GM20431 (cell line): ENCODE results near the gene MXRA8.

Experiments
- in situ Hi-C: fragments of 300-500 bp; cut with MseI, MboI; formaldehyde crosslinking; loops from one replicate; pipeline ENCODE4 v1.15.0; 2020; ENCODE audit warnings: low sequenced_read_pairs; ENCODE audit not compliant: unreplicated experiment

Gene MXRA8

DNA sequence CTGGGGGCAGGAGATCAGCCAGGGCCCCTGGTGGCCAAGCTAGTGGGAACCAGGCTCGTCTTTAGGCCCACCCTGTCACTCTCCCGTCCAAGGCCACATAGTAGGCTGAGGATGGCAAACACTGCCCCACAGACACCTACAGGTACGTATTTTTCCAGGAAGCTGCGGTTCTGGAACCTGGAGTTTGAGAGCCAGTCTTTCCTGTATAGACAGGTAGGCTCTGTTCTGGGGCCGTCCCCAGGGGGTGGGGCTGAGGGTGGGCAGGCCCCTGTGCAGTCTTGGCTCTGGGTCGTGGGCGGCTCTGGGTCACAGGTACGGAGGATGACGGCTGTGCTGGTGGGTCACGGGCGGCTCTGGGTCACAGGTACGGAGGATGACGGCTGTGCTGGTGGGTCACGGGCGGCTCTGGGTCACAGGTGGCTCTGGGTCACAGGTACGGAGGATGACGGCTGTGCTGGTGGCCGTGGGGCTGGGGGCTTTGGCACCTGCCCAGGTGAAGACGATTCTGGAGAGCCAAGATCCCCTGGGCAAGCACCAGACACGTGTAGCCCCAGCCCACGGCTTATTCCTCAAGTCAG lies 47.8 kb downstream of the MXRA8 start:
- in situ Hi-C loops = no loop called here

DNA sequence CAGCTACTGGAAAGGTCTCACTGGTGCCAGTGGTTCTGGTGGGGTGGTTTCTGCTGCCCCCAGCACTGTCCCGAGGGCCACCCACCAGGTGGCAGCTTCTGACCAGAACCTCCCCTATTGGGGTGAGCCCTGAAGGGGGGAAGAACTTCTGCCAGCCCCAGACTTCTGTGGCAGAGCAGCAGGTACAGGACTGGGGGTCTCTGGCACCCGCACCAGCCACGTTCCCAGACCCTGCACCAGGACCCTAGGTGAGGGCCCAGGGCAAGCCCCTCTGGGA lies 48.3 kb downstream of the MXRA8 start:
- in situ Hi-C loops = no loop called here

DNA sequence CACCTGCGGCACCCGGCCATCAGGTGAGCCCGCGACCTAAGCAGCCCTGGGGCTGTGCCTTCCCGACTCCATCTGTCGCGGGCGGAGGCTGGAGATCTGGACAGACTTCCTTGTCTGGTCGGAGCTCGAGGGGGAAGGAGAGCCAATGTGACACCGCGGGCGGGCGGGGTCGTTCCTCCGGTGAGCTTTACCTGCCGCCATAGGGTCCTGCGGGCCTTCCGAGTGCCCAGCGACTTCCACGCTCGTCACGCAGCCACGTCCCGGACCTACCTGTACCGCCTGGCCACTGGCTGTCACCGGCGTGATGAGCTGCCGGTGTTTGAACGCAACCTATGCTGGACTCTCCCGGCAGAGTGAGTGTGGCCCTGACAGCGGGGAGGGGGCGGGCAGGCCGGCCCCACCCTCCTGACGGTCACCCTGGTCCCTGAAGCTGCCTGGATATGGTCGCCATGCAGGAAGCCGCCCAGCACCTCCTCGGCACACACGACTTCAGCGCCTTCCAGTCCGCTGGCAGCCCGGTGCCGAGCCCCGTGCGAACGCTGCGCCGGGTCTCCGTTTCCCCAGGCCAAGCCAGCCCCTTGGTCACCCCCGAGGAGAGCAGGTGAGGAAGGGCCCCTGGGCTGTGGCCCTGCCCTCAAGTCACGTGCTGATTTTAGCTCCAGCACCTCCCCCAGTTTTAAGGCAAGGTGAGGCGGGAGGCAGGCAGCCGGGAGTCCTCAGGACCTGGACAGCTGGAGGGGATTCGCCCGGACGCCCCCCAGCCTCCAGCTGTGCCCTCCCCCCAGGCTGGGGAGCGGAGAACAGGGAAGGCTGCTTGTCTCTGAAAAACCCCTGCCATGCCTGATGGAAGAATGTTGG lies 48.9 kb downstream of the MXRA8 start:
- in situ Hi-C loops = no loop called here

DNA sequence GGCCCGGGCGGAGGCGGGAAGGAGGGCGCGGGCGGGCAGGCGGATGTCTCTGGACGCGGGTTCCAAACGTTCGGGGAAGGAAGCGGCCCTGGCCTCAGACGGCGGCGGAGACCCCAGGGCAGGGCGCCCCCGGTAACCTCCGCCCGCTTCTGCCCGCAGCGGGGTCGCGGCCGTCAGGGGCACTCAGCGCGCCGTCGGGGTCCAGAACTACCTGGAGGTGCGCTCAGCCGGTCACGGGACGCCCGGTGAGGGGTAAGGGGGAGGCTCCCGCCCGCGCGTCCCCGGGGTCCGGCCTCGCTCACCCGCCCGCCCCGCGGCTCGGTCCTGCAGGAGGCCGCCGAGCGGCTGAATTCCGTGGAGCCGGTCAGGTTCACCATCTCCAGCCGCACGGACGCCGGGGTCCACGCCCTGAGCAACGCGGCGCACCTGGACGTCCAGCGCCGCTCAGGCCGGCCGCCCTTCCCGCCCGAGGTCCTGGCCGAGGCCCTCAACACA lies 49.6 kb downstream of the MXRA8 start:
- in situ Hi-C loops = no loop called here

DNA sequence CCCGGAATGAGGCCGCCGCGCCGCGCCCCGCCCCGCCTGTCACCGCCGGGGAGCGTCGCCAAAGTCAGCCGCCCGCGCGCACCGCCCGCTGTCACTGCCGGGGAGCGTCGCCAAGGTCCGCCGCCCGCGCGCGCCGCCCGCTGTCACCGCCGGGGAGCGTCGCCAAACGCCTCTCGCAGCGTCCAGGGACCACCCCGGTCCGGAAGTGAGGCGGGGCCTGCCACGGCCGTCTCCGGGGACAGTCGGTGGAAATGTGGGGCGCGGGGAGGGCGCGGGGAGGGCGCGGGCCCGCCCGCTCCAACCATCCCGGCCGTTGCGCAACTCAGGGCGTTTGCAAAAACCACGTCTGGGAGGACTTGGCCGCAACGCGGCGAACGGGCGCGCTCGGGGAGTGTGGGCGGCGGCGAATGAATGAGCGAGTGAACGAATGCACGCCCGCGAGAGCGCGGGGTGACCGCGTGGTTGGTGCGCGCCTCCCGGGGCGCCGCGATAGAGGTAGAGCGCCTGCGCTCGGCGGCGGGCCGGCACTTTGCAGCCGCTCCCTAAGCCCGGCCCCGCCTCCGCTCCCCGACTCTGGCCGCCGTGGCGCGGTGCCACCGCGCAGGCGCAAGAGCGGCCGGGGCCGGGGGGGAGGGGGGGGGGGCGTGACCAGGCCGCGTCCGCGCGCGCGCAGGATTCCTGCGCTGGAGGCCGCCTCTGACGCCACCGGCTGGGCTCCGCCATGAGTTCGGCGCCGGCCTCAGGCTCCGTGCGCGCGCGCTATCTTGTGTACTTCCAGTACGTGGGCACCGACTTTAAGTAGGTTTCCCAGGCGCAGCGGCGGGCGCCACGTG lies 50.2 kb downstream of the MXRA8 start, which contains the start of the genes ACAP3 and PUSL1:
TSS of gene ACAP3 (minus strand) at position 8 of the 833 bp plus-strand sequence. CDS start 115 bp downstream, outside the sequence.
TSS of gene PUSL1 (plus strand) at position 675 of the 833 bp plus-strand sequence. CDS start at position 722, 47 bp downstream.
- in situ Hi-C loops = no loop called here

DNA sequence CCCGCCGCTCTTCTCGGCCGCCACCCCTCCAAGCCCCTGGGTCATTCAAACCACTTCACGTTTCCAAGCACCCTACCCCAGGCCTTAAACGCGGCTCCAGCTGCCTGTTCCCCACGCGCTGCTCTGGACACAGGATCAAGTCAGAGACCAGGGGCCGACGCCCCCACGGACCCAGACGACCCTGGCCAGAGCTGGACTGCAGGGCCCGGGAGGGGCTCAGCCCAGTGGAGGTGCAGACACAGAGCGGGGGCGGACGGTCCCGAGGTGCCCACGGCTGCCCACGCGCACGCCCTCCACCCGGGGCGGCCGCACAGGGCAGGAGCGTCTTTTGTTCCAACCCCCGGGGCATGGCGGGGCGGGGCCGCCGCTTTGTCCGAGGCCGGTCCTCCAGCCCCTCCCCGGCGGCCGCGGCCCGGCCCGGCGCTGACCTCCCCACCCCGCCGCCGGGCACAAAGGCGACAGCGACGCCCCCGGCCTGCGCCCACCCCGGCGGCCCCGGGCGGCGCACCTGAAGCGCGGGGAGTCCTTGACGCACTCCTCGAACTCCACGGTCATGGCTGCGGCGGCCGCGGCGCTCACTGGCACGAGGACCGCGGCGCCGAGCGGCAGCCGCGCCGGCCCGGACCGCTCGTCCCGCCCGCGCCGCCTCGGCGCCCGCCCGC lies 51.0 kb downstream of the MXRA8 start:
- in situ Hi-C loops = no loop called here

DNA sequence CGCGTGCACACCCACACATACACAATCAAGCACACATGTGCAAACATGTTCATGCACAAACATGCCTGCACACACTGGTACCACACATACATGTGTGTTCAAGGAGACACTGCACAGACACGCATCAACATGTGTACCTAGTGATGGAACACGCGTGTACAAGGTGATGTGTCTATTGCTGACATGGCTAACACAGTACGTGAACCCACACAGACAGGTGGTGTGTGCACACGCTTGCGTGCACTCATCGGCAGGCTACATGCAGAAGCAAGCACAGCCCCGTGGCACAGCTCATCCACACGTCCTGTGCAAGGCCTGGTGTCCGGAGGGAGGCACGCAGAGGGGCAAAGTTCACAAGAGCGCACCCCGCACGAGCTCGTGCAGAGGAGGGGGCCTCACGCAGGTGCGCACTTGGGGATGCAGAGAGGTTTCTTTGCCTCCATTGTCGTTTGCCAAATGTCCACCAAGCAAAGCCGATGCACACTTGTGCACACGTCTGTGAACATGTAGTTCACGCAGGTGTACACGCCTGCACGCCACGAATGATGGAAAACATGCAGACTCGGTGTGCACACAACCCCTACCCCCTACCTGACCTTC lies 51.6 kb downstream of the MXRA8 start:
- in situ Hi-C loops = no loop called here

DNA sequence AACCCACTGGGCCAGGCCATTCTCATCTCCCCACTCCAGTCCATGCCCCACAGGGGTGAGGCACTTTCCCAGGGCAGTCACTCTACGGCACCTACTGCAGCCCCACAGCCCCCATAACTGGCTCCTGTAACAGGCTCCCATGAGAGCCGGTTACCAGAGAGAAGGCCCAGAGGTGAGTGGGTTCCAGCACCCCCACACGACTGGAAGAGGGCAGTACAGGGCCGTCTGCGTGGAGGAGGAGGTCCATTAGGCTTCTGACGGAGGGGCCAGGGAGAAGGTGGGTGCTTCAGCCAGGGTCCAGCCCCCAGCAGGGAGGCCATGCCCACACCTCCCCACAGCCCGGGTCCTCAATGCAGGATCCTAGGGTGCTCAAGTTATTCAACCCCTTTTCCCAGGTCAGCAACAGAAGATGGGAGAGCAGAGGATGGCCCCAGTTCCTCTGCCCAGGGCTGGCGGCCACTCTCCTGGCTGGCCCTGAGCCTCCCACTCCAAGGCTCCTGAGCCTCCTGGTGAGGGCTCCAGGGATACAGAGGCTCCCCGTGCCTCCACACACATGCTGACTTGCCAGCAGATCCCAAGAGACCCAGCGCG lies 52.2 kb downstream of the MXRA8 start:
- in situ Hi-C loops = no loop called here

DNA sequence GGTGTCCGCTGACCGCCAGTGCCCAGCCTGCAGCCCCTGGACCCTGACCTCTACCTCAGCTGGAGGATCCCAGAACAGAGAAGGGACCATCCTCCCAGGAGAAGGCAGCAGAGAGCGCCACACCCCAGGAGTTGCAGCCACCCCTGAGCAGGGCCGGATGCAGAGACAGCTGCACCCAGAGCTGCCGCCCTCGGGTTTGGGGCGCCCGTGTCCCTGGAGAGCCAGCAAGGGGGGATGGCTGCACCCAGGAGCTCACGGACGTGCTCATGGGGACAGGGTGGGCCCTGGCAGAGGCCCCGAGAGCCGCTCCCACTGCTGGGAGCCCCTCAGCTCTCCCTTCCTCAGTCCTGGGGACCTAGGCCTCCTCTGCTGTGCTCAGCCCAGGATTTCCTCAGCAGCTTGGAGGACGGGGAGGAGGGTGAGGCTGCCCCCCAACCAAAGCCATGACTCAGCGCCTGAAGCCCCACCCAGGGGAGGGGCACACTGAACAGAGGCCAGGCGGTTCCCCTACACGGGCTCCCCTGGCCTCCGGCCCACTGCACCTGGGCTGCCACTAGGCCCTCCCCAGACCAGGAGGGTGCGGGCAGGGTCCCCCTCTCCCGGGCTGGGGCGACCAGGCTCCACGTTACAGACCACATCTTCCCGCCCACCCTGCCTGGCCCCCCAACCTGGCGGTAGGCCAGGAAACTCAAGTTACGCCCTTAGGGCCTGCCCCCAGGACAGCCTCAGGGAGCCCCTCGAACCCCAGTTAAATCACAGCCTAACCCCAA lies 52.9 kb downstream of the MXRA8 start:
- in situ Hi-C loops = no loop called here

DNA sequence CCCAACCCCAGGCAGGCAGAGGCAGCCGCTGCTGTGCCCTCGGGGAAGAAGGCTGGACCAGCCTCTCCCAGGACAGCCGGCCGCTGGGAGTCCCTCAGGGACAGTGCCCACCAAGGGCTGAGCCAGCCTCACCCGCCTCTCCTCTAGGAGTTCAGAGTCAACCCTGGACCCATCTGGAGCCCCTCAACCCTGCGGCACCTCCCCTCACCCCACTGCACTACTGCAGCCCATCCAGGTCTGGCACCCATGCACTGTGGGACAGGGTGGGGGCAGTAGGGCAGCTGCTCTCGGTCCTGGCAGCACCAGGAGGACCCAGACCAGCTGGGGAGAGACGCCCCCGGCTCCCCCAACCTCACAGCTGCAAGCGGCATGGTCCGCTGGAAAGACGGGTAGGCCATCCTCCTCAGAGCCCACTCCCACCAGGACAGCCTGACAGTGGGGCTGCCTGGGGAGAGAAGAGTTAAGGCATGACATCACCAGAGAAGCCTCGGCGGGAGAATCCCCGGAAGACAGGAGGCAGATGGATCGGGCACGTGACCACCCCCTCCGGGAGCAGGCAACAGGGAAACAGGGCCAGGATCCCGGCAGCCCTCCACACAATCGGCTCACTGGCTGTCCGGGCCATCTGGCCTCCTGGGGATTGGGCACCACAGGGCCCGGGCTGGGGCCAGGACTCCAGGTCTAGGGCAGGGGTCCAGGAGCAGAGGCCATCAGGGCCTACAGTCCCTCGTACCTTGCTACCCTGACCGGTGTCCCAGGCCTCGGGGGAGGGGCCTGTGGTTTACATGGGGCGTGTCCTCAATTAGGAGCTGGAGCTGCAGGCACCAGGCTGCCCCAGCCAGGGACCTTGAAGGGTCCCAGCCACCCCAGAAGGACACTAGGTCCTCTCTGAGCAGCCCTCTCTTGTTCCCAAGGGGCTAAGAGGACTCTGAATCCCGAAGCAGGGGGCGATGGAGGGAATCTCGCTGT lies 53.7 kb downstream of the MXRA8 start:
- in situ Hi-C loops = no loop called here

DNA sequence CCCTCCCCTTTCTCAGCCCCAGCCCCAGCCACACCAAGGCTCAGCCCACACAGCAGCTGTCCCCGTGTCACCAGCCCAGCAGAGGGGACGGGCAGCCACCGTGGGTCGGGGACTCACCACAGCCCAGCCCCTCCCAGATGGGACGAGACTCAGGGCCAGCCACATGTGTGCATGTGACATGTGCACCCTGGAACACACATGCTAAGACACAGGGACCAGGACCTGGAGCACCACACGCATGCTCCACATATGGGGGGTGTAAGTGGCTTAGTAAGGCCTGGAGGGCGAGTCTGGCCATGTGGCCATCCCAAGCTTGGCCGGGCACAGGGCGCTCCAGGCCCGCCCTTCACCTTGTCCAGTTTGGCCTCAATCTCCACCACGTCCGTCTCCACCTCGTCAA lies 54.6 kb downstream of the MXRA8 start:
- in situ Hi-C loops = no loop called here

DNA sequence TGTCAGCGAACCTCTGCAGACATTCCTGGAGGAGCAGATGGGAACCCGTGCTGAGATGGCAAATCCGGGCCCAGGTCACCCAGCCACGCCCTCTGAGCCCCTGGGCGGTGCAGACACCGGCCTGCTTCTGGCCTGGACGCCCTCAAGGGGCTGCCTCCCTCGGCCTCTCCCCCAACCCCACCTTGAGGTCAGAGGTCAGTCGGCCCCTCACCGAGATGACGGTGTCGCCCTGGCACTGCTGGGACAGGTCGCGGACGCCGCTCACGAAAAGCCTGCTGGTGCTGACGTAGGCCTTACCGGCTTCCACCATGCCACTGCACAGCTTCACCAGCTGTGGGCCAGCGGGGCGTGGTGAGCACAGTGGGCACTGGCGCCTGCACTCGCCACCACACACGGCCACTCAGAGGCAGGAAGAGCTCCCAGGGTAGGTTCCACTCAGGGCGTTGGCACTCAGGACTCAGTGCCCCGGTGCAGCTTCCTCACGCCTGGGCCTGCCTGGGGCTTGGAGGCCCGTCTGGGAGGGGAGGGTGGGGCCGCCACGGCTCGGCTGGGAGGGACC lies 55.3 kb downstream of the MXRA8 start:
- in situ Hi-C loops = no loop called here
